ENCODE data around the gene ELL.

Gene ELL

DNA sequence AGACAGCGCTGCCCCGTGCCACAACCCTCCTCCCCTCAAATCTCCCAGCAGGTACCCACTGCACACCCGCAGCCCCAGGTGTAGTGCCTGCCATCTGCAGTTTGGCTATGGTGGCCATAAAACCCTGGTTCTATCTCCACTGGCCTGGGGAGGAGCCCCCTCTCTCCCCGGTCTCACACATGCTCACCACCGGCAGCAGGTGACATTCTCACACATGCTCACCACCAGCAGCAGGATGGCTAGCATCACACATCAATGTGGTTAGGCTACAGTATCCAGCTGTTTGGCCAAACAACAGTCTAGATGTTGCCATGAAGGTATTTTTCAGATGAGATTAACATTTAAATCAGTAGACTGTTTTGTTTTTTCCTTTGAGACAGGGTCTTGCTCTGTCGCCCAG lies 31.1 kb downstream of the ELL start:
- in situ Hi-C loops (cut with HindIII; ENCODE audit: low sequenced_read_pairs), result no loop called here

DNA sequence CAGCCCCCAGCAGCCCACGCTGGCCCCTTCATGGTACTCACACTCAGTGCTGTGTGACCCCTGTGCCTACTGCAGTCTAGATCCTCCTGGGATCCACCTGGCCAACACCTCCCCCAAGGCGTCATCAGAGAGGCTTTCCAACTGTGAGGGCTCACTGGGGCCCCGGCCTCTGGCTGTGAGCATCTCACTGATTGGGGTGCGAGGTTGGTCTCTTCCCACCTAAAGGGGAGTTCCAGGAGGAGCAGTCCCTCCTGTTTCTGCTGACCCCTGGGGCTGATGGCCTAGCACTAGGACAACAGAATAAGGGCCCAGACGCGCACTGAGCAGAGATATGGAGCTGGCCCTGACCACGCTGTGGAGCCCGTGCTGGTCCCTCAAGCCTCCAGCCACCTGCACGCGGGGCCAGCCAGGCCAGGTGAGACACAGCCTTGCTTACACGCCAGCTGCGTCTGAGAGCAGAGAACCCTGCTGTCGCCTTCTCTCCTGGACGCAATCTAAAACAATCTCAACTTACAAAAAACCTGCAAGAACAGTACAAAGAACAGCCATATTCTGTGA lies 32.2 kb downstream of the ELL start:
- in situ Hi-C loops (cut with HindIII; ENCODE audit: low sequenced_read_pairs), result no loop called here

DNA sequence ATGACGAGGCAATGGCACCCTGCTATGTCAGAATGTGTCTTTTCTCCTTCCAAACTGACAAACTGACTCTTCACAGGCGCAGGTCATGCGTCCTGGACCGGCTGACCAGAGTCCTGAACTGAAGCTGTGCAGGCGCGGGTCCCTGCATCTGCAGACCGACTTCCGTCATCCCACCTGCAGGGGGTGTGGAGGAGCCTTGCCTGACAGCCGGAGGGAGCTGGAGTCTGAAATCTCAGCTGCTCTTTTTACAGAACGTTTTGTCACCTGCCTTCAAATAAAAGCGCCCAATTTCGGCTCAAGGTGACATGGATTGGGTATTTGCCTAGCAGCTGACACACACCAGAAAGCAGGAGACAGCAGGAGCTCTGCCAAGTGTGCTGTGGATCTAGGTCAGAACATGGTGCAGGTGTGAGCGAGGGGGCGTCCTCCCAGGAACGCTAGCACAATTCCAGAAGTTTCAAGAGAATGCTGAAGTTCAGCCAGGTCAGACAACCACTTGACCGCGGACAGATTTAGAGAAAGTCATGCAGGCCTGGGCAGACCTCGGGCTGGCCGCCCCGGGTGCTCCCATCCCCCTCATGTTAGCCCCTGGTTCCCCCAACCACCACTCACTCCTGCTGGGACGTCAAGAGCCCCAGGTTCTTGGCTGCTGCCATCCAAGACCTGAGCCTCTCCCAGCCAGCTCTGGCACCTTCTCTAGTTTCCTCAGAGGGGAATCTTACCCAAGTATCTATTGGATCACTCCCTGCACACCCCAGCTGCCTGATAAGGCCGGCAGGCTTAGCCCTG lies 32.8 kb downstream of the ELL start:
- in situ Hi-C loops (cut with HindIII; ENCODE audit: low sequenced_read_pairs), result no loop called here

DNA sequence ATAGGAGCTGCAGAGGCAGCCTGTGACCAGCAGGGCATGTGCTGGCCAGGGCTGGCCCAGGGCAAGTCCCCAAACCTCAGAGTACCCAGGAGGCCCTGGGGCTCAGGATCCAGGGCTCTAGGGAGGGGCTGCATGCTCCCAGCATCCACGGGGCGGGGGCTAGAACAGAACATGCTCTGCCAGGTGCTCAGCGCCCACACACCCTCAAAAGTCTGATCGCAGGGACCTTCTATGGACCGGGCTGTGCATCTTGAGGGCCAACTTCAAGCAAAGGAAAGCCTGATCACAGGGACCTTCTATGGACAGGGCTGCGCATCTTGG lies 33.5 kb downstream of the ELL start:
- in situ Hi-C loops (cut with HindIII; ENCODE audit: low sequenced_read_pairs), result no loop called here

DNA sequence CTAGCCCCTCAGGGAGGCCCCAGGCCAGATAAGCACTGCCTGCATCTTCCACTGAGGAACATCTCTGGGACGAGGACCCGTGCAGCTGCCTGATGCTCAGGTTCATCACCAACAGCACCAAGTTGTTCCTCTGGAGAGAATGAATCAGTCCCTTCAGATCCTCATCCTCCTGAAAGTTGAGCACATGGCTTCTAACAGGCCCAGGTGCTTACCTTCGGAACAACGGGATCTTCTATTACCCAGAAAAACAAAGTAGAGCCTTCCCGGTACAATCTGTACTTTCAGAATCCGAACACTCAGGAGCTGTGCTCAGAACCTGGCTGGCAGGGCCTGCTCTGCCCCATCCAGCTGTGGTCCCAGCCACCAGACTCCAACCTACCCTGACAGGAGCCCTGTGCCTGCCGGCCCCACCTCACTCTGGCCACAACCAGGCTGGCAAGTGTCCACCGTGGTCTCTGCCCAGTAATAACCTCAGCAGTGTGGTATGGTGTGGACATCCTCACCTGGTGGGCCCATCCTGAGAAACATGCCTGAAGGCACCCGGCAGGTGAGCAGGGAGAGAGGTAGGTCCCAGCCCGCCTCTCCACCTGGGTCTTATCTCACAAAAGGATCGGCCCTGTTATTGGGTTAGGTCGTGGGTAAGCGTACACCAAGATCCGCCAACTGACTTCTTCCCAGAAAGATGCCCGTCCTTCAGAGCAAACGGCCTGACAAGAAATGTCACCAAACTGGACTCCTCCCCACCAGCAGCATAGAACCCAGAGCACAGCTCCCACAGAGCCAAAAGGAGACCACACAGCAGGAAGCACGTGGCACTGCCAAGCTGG lies 34.1 kb downstream of the ELL start:
- in situ Hi-C loops (cut with HindIII; ENCODE audit: low sequenced_read_pairs), result no loop called here

DNA sequence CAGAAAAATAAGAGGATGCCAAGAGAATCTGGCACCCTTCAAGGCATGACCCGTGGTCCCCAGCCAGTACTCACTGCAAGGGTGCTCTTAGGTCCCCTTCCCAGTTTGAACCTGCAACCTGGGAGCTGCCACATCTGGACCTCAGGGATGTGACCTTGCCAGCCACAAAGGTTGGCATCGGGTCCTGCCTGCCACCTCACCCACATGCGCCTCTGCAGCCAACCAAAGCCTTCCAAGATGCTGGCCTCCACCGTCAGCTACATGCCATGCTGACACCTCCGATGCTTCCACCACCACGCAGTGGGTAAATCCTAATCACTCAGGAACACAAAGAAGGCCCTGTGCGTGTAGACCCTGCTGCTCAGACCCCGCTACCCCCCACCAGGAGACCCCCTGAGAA lies 35.1 kb downstream of the ELL start:
- in situ Hi-C loops (cut with HindIII; ENCODE audit: low sequenced_read_pairs), result no loop called here

DNA sequence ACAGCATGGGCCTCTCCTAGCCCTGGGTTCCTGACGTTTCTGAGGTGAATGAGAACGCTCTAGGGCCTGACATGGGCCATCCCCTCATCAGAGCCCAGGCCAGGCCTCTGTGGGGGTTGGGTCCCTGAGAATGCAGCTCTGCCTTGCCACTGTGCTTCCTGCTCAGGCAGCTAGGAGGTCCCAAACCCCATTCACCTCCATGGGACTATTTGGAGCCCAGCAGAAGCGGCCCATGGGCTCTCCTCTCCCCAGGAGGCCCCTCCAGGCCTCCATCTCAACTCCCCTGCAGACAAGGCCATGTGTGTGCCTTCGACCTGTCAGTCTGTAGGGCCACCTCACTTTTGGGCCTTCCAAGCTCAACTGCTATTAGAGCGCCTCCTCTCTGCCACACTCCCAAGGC lies 36.9 kb downstream of the ELL start:
- in situ Hi-C loops (cut with HindIII; ENCODE audit: low sequenced_read_pairs), result no loop called here

DNA sequence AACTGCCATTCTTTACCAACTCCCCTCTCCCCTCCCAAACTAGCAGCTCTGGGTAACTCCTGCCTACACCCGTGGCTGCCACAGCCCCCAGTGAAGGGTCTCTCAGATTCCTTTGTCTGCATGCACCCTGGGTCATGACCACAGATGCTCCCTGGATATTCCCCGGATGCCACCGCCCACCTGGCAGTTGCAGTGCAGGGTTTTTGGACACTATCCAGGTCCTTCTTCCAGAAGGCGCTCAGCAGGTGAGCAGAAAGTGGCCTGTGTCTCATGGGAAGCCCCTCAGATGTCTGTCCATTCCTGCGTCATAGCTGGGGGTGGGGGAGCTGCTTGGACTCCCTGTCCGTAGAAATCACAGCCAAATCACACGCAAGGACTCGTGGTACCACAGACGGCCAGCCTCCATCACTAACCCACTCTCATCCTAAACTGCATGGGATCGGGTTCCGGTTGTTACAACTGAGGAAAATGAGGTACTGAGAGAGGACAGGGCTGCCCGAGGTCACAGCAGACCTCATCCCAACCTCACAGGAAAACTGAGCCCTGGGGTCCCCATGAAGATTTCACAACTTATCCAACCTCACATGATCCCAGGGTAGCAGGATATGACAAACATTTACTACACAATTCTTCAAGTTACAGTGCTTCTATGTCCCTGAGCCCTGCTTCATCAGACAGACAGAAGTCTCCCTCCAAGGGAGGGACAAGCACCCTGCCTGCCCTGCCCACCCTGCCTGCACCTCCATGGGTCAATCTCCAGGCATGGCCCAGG lies 38.6 kb downstream of the ELL start:
- in situ Hi-C loops (cut with HindIII; ENCODE audit: low sequenced_read_pairs), result no loop called here

DNA sequence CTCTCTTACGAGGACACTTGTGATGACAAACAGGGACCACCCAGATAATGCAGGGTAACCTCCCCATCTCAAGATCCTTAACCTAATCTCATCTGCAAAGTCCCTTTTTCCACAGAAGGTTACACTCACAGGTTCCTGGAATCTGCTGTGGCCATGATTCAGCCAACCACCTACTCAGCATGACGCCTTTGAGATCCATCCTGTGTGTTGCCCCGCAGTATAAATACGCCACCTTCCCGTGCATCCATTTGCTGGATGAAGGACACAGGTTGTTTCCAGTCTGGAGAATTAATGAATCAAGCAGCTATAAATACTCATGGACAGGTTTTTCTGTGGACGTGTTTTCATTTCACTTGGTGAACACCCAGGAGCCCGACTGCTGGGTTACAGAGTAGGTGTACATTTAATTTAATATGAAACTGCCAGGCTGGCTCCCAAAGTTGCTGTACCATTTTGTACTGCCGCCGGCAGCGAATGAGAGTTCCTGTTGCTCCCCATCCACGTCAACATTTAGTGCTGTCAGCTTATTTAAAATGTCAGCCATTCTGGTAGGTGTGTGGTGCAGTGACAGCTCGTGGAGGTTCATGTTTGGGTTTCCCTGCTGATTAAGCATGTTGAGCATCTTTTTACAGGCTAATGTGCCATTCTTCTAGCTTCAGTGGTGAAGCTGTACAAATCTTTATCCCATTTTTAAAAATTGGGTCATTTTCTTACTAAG lies 40.2 kb downstream of the ELL start:
- in situ Hi-C loops (cut with HindIII; ENCODE audit: low sequenced_read_pairs), result no loop called here

DNA sequence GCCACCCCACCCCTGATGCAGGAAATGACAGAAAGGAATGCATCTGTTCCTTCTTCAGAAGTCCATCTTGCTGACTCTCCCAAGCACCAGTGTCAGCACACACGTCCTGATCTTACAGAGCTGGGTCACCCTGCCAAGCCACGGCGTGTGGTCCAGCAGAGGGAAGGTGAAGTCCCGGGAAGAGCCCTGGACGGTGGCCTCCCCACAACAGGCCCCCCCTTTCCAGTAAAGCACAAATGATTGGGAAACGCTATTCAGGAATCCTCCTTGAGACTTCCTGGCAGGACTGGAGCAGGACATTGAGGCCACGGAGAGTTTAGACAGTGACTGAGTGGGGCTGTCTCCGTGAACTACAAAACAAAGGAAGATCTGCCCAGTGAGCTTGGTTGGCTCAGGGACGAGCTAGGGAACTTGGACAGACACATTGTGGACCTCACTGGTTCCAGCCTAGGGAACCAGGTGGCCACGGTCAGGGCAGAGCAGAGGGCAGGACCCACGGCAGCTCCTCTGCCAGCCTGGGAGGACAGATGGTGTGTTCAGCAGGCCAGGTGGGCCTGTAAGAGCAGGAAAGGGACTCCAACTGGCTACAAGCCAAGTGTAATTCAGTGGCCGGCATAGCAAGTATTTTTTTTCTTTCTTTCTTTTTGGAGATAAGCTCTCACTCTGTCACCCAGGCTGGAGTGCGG lies 41.7 kb downstream of the ELL start:
- in situ Hi-C loops (cut with HindIII; ENCODE audit: low sequenced_read_pairs), result no loop called here

DNA sequence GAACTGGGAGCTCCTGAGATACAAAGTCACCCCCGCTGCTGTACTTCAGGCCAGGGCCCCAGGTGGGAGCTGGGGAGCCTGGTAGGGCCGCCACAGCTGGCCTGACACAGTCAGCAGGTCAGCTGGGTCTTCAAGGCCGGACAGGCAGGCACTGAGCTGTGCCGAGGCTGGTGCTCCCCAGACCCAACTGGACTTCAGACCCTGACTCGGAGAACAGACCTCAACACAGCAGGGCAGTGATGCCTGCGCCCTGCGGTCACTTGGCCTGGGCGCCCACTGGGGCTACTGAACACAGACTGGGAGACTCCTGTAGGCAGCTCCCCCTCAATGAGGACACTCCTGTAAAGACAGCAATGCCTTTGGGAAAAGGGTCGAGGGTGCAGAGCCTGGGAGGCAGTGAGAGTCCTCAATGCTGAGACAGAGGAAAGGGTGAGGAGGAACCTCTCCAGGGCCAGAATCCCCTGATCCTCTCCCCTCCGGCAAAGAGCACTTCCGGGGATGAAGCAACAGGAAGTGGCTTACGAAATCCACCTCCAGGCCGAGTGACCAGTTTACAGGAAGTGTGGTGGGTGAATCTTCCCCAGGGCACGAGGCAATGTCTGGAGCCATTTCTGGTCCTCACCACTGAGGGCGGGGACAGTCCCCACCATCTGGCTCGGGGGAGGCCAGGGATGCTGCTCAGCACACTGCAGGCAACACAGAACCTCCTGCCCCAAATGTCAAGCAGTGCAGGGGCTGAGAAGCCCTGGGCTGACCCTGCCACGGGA lies 43.1 kb downstream of the ELL start:
- in situ Hi-C loops (cut with HindIII; ENCODE audit: low sequenced_read_pairs), result no loop called here

DNA sequence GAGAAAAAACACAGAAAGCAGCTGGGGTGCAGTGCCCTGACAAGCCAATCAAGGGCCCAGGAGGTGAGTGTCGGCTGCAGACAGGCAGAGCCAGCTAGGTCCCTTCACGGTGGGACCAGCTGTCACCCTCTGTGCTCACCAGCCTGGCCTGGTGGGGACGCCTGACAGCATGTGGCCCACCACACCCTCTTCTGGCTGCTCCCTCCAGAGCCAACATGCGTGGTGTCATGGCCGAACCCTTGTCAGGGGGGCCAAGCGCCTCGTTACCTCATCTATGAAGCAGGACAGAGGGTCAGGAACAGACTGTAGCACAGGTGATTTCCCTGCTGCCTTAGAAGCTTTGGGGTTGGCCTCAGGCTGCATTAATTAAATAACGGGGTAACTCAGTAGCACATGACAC lies 43.9 kb downstream of the ELL start:
- in situ Hi-C loops (cut with HindIII; ENCODE audit: low sequenced_read_pairs), result no loop called here

DNA sequence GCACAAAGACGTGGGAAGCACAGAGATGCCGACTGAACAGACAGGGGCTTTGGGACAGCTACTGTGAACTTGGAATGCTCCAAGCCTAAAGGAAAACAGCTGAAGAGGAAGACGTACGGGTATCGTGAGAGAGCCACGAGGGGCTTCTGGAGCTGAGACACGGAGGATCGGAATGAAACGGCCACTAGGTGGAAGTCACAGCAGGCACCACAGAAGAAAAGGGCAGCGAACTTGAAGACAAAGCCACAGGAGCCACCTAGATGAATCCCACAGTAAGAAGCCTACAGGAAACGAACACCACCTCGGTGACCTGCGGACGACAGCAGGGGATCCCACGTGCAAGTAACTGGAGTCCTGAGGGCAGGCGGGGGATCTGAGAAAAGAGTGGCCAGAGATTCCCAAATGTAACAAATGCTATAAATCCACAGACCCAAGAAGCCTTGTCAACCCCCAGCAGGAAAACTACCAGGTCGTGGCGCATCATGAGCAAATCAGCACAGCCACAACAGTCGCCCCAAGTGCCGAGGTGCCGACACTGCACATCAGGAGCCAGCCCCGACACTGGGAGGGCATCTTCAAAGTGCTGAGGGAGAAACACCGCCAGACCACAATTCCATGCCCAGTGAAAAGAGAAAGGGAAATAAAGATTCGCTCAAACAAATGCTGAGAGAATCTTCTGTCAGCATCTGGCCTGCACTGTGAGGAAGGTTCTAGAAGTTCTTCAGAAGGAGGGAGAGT lies 44.7 kb downstream of the ELL start:
- in situ Hi-C loops (cut with HindIII; ENCODE audit: low sequenced_read_pairs), result no loop called here

DNA sequence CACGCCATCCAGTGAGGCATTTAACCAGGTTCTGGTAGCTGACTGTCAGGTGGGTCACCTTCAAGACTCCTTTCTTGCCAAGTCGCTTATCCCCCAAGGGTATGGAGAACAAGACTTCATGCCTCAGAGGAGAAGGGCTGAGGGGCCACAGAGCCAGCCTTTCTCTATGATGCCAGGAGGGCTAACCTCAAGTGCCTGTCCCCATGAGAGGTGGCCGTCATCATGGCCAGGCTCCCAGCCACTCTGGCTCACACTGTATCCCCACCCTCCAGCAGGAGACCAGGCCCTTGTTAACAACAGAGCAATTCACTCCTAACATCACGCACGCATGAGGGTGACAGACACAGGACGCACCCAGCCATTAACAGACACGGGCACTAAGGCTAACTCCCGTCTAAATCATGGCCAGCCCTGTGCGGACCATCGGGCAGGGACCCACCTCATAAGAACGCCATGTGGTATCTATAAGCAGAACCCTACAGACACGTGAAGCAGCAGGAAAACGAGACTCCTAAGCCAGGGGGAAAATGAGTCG lies 45.3 kb downstream of the ELL start:
- in situ Hi-C loops (cut with HindIII; ENCODE audit: low sequenced_read_pairs), result no loop called here

DNA sequence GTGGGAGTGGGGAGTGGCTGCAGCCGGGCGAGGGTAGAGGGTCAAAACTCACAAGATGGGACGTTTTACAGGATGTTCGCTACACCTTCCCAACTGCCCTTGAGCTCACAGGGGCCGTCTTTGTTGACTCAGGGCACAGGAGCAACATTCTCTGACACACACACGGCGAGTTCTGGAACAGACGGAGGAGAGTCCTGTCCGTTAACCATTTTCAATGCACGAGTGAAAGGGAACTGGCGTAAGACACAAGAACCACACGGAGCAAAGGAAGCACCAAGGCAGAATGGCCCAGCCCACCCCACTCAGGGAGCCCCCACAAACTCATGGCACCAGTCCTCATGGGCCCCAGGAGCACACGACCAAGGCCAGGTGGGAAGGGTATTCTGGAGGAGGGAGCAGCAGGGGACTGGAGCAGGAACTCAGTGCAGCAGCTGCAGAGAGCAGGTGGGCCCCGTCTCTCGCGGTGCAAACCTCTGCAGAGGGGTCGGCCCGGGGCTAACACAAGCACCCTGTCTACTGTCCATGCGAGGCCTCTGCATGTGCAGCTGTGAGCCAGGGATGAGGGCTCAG lies 46.0 kb downstream of the ELL start:
- in situ Hi-C loops (cut with HindIII; ENCODE audit: low sequenced_read_pairs), result no loop called here

DNA sequence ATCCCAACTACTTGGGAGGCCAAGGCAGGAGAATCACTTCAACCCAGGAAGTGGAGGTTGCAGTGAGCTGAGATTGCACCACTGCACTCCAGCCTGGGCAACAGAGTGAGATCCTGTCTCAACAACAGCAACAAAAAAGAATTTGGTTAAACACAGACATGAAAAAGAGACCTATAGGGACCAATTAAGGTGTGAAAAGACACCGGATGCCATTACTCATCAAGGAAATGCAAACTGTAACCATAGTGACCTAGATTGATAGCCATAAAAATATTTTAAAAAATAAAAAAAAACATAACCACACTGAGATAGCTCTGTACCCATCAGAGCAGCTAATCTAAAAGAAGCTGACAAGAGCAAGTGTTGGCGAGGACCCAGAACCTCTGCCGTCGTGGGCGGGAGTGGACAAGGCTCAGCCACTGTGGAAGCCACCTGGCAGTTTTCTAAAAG lies 46.8 kb downstream of the ELL start:
- in situ Hi-C loops (cut with HindIII; ENCODE audit: low sequenced_read_pairs), result no loop called here

DNA sequence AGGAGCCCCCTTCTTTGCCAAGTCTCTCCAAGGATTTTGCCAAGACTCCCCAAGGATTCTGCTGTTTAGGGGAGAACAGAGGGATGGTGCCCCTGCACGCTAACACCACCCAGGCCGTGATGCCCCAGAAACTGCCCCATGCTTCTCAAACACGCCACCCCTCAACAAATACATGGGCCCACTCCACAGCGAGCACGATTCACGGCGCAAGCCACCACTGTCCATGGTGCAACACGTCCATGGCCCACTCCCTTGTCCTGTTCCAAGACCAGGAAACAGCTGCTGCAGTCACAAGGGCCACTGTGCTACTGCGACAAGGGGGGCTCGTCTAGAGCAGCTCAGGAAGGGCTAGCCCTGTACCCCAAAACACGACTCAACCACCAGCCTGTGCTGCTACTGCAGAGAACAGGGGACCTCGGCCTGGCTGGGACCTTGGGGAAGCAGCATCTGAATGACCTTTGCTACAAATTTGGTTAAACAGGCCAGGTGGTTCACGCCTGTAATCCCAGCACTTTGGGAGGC lies 47.4 kb downstream of the ELL start:
- in situ Hi-C loops (cut with HindIII; ENCODE audit: low sequenced_read_pairs), result no loop called here

DNA sequence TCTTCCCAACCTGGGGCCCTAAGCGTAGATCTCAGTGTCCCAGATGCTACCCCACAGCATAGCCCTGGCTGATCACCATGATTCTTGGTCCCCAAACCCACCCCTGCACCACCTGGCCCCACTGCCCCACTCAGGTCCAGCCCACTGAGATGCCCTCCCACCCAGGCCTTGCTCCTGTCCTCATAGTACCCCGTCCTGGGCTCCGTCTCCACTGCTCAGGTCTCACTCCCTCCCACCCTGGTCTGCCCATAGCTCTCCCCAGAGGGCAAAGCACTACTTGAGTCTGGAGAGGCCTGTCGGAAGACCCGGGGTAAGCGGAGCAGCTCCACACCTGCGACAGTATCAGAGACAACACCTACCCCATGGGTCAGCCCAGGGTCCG lies 48.2 kb downstream of the ELL start:
- in situ Hi-C loops (cut with HindIII; ENCODE audit: low sequenced_read_pairs), result no loop called here
